Left lobe of liver (tissue), 2 donors: Measurements from ENCODE around the gene RAB3A. TPM values are rescaled to one million over a fixed set of nuclear protein-coding genes. Genes with fewer than 3 reads are reported as not detected.
"Not testable (repeated sequence)": the region's sequence is repeated elsewhere in the genome, so short reads cannot be mapped to it uniquely, and the experiment has no call there.

Experiments used
- ATAC-seq: fragments of 200-7000 bp; cut with Tn5 transposase; one replicate; pipeline ENCODE4 v1.9.1; 2020; ENCODE audit warnings: mild to moderate bottlenecking, moderate library complexity
- DNase-seq: peaks from one replicate; pipeline ENCODE4 v3.0.0-alpha.2; 2020; ENCODE audit warnings: low spot score
- total RNA-seq: library from RNA; stranded (reverse); gene quantifications from one replicate; pipeline ENCODE4 v1.2.1, GENCODE V29; 2021
- donor health status: DM: no; HTN: no; CAD: no; lungs with moderate emphysema.
- donor health status: DM: no; HTN: yes; CAD: no.

The RAB3A gene
- total RNA-seq, 1 donor from 2014 or later = 2.1 TPM

- DNase-seq (peak; percentile 95), ATAC-seq (peak; percentile 96)
These were observed 20.9 kb upstream of the RAB3A start for GRCh38 chr19:18224525-18225354.

DNA sequence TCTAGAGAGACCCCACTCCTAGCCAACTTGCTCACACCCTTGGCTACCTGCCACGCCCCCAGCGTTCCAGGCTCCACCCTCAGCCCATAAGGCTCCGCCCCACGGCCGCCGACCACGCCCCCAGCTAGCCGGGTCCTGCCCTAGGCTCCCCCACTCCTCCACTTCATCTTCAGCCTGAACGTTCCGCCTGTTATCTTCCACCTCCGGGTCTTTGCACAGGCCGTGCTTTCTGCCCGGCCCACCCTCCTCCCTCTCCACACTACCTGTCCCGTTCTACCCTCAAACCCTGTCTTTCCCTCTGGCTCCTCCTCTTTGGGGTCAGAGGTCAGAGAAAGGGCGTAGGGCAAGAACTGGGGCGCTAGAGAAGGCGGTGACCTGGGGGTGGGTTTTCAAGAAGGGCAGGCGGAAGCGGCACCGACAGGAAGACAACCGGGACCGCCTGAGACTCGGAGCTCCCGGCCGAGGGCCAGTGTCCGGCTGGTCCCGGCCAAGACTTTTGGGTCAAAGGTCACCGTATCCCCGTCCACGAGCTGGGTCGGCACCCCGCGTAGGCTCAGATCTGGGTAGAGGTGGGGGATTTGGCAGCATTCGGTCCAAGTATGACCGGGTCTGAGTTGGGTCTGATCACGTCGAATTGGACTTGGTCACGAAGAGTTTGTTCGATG, 20.1 kb upstream of the RAB3A start:
- peak; percentile 73 for DNase-seq
- peak; percentile 40 for ATAC-seq

DNA sequence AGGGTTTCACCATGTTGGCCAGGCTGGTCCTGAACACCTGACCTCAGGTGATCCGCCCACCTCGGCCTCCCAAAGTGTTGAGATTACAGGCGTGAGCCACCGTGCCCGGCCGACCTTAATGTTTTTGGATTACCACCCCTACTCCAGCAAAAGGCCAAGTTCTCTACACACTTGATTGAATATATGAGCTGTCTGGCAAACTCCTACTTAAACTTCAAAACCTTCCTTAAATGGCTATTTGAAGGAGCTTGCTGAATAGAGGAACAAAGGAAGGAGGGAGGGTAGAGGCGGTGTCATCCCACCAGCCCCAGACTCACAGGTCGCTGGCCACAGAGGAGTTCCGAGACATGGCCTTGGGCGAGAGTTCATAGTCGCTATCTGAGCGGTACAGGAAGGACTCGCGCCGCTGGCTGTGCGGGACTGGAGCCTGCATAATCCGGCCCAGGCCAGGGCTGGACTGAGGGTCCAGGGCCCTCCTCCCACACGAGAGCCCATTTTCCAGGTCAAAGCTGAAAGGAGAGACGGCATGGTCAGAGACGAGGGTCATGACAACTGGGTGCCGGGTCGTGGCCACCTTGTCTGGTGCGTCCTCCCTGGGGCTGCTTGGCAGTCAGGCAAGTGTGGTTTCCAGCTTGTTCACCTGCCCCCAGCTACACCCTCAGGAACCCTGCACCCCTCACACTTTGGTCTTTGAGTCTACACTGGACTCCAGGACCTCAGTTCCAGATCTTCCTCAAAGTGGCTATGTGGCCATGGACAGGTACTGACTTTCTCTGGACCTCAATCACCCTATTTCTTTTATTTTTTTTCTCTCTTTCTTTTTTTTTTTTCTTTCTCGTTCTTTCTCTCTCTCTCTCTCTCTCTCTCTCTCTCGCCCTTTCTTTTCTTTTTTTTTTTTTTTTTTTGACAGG, 18.2 kb upstream of the RAB3A start:
- ATAC-seq = no peak
- no peak for DNase-seq

GRCh38 chr19:18220632-18221275, 16.9 kb upstream of the RAB3A start:
- ATAC-seq (no peak), DNase-seq (no peak)

GRCh38 chr19:18219911-18220631, 16.2 kb upstream of the RAB3A start:
- DNase-seq (no peak), ATAC-seq (no peak)

- ATAC-seq (no peak), DNase-seq (no peak)
These were observed 14.8 kb upstream of the RAB3A start for GRCh38 chr19:18218600-18218999.

GRCh38 chr19:18218159-18218558, 14.3 kb upstream of the RAB3A start:
- ATAC-seq (no peak), DNase-seq (no peak)

DNA sequence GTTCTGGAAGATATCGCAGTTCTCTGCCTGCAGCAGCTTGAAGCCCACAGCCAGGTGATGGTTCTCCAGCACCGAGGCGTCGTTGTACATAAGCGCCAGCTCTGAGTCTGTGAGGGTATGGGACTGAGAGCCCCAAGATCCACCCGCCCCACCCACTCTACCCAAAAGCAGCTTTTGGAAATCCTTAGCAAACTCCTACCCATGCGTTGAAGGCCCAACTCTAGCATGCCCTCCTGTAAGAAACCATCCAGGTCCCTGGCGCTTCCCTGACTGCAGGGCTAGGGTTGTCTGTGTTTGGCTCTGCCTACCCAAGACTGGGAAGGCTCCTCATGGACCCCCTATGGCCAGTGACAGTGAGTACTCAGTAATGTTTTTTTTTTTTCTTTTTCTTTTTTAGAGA, 12.9 kb upstream of the RAB3A start:
- DNase-seq = no peak
- no peak for ATAC-seq

- ATAC-seq = no peak
- no peak for DNase-seq
These were observed 11.1 kb upstream of the RAB3A start for GRCh38 chr19:18214779-18215433.

GRCh38 chr19:18211683-18212082, 7.8 kb upstream of the RAB3A start:
- ATAC-seq = no peak
- DNase-seq = no peak

- not testable (repeated sequence) for ATAC-seq, DNase-seq
These were observed 6.1 kb upstream of the RAB3A start for GRCh38 chr19:18209912-18210311.

- DNase-seq (no peak), ATAC-seq (no peak)
These were observed 4.5 kb upstream of the RAB3A start for GRCh38 chr19:18208098-18208951.

GRCh38 chr19:18206018-18206417, 2.2 kb upstream of the RAB3A start:
- no peak for DNase-seq
- no peak for ATAC-seq

DNA sequence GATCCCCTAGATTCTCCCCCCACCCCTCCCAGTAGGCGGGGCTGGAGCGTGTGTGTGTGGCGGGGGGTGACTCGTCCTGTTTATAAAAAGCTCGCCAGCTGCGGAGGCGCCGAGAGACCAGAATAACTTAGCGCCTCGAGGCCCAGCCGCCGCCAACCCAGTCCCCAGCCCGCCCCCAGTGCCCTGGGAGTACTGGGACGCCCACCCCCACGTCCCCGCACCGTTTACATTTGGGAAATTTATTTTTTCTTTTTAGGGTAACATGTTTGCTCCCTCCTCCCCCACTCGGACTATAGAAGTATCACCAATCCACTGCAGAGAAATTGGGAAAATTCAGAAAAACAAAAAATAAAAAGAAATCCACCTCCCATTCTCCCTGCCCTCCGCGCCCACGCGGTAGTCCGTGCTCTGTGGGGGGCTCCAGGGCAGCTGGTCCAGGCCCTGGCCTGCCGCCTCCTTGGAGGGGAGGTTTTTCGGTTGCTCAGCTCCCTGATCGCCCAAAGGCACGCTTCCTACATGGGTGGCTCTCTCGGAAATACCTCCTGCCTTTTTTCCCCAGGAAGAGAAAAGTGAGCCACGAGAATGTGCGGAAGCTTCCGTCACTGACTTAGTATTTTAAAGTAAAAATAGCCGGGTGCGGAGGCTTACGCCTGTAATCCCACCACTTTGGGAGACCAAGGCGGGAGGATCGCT, 1.5 kb upstream of the RAB3A start:
- DNase-seq (peak; percentile 77), ATAC-seq (peak; percentile 24)

- peak; percentile 50 for ATAC-seq
- DNase-seq = no peak
These were observed 755 bp upstream of the RAB3A start for GRCh38 chr19:18204394-18205199.

DNA sequence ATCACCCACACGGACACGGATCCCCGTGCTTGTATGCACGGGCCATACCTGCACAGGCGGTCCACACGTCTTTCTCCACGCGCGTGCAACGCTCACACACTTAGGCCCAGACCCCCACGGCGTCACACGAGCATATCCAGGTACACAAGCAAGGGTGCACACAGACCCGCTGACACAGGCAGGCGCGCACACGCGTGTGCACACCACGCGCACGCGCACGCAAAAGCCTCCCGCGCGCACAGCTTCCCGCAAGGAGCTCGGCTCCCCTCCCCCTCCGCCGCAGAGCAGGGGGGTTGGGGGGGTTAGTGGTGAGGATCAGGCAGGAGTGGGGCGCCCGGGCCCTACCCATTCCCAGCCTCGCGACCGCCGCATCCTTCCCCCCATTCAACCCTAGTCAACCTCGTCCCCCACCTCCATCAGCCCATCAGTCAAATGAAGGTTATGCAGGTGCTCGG, 407 bp downstream of the RAB3A start:
- DNase-seq = no peak
- ATAC-seq = peak; percentile 13

- DNase-seq (peak; percentile 58), ATAC-seq (no peak)
These were observed 949 bp downstream of the RAB3A start for GRCh38 chr19:18202778-18203407.
